ENCODE data around the gene CAPN9. TPM values are rescaled to one million over a fixed set of nuclear protein-coding genes. Genes with fewer than 3 reads are reported as not detected.
A peak's percentile ranks its signal among the peaks of the same experiment; 100 is the strongest.

The CAPN9 gene
- total RNA-seq, 4 donors from 2014 or later, result 0.38 TPM; not detected in 3

GRCh38 chr1:230749635-230750034 is 2.4 kb downstream of the CAPN9 start:
- TF ChIP-seq POLR2A (IDR thresholded peaks at IDR 0.05) (no peak), CTCF (IDR thresholded peaks at IDR 0.05) (no peak)
- H3K4me3 ChIP-seq, result no peak overlapping the region
- peaks cover 0 to 23% (median 4%) of the 10 kb centered on the region in 3 donors for H3K4me1 ChIP-seq
- H3K27ac ChIP-seq, result no peak overlapping the region
- no peaks in the 10 kb centered on the region for H3K36me3 ChIP-seq
- no peak for DNase-seq
- no peaks in the 10 kb centered on the region for H3K9me3 ChIP-seq
- intact Hi-C loops (cut with DNase I), result no loop called here
- peaks cover 0 to 12% (median 0%) of the 10 kb centered on the region in 4 donors for H3K27me3 ChIP-seq
- WGBS, 2 donors, result 83 to 92% methylated on average over 3 of the region's 3 CpGs

GRCh38 chr1:230750576-230750975 is 3.4 kb downstream of the CAPN9 start:
- intact Hi-C loops (cut with DNase I), result no loop called here
- H3K4me1 ChIP-seq, result peaks cover 0 to 23% (median 4%) of the 10 kb centered on the region in 3 donors
- no peaks in the 10 kb centered on the region for H3K9me3 ChIP-seq
- peak overlapping the region in 1 of 4 donors; percentile 25 for H3K27ac ChIP-seq
- TF ChIP-seq CTCF (IDR thresholded peaks at IDR 0.05), result no peak
- no peak for TF ChIP-seq POLR2A (IDR thresholded peaks at IDR 0.05)
- peaks cover 0 to 12% (median 0%) of the 10 kb centered on the region in 4 donors for H3K27me3 ChIP-seq
- DNase-seq, result no peak
- no peaks in the 10 kb centered on the region for H3K36me3 ChIP-seq
- H3K4me3 ChIP-seq, result no peak overlapping the region
- 79 to 84% methylated on average over 3 of the region's 5 CpGs for WGBS, 2 donors

GRCh38 chr1:230750986-230751625 is 3.9 kb downstream of the CAPN9 start:
- Histone ChIP-seq H3K4me3 (no peak overlapping the region), H3K27ac (peak overlapping the region in 1 of 4 donors; percentile 25), H3K27me3 (peaks cover 0 to 12% (median 0%) of the 10 kb centered on the region in 4 donors), H3K36me3 (no peaks in the 10 kb centered on the region), H3K4me1 (peaks cover 0 to 23% (median 4%) of the 10 kb centered on the region in 3 donors), H3K9me3 (no peaks in the 10 kb centered on the region)
- intact Hi-C loops (cut with DNase I), result no loop called here
- WGBS, 2 donors, result 43 to 63% methylated on average over 4 to 6 of the region's 6 CpGs
- TF ChIP-seq CTCF (IDR thresholded peaks at IDR 0.05), result no peak
- TF ChIP-seq POLR2A (IDR thresholded peaks at IDR 0.05), result no peak
- DNase-seq, result no peak

- Histone ChIP-seq H3K27ac (no peak overlapping the region), H3K4me3 (no peak overlapping the region), H3K27me3 (peaks cover 0 to 20% (median 0%) of the 10 kb centered on the region in 4 donors), H3K36me3 (no peaks in the 10 kb centered on the region), H3K4me1 (peaks cover 0 to 23% (median 4%) of the 10 kb centered on the region in 3 donors), H3K9me3 (no peaks in the 10 kb centered on the region)
- intact Hi-C loops (cut with DNase I), result no loop called here
- TF ChIP-seq CTCF (IDR thresholded peaks at IDR 0.05), result no peak
- TF ChIP-seq POLR2A (IDR thresholded peaks at IDR 0.05), result no peak
- WGBS, 2 donors, result 55 to 89% methylated on average over 2 to 3 of the region's 6 CpGs
- no peak for DNase-seq
Measured at GRCh38 chr1:230752407-230752806, 5.2 kb downstream of the CAPN9 start.

GRCh38 chr1:230753191-230753585 is 6.0 kb downstream of the CAPN9 start:
- peaks cover 0 to 25% (median 0%) of the 10 kb centered on the region in 4 donors for H3K27me3 ChIP-seq
- no peaks in the 10 kb centered on the region for H3K36me3 ChIP-seq
- H3K27ac ChIP-seq, result no peak overlapping the region
- H3K9me3 ChIP-seq, result no peaks in the 10 kb centered on the region
- TF ChIP-seq POLR2A (IDR thresholded peaks at IDR 0.05), result no peak
- no peak for TF ChIP-seq CTCF (IDR thresholded peaks at IDR 0.05)
- H3K4me3 ChIP-seq, result peak overlapping the region in 1 of 4 donors; percentile 23
- WGBS, 2 donors, result 84 to 85% methylated on average over 5 of the region's 5 CpGs
- DNase-seq, result no peak
- peaks cover 0 to 23% (median 4%) of the 10 kb centered on the region in 3 donors for H3K4me1 ChIP-seq
- intact Hi-C loops (cut with DNase I), result no loop called here
